Superior temporal gyrus (tissue), 1 donor: ENCODE data around the gene STX1A.

Source experiments
- DNase-seq: peaks from one replicate; pipeline ENCODE4 v3.0.0-alpha.2; 2016; ENCODE audit errors: extremely low spot score

STX1A gene

DNA sequence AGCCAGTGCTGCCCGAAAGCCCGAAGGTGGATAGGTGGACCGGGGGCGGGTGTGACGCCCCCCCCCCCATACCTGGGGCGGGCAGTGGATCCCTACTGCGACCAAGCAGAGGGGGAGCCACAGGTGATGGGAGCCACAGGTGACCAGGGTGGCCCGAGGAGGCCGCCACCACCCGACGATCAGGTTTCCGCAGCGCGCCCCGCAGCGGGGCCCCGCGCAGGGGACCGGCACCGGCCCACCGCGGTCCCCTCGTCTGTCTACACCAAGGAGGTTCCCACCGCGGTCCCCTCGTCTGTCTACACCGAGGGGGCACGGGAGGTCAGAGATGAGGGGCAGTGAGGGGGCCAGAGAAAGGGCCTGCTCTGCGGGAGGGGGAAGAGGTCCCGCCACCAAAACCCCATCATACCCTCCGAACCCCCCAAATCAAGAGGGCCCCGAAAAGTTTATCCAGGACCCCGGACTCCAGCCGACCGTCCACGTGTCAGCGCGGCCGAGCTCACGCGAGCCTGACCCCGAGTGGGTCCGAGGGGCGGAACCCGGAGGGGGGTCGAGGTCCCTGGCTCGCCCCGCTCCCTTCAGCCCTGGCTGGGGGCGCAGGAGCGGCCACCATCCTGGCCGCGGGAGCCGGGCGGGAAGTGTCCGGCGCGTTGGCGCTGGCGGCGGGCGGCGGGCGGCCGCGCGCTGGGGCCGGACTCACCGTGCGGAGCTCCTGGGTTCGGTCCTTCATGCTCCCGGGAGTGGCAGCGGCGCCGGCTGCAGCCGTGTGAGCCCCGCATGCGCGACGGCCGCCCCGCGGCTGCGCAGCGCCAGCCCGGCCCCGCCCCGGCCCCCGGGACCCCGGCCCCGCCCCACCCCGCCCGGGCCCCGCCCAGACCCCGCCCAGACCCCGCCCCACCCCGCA lies at the start of gene STX1A:
TSS of gene STX1A (minus strand) at position 765 of the 901 bp plus-strand sequence. CDS start at position 727, 38 bp downstream.
- DNase-seq = peak; percentile 48

DNA sequence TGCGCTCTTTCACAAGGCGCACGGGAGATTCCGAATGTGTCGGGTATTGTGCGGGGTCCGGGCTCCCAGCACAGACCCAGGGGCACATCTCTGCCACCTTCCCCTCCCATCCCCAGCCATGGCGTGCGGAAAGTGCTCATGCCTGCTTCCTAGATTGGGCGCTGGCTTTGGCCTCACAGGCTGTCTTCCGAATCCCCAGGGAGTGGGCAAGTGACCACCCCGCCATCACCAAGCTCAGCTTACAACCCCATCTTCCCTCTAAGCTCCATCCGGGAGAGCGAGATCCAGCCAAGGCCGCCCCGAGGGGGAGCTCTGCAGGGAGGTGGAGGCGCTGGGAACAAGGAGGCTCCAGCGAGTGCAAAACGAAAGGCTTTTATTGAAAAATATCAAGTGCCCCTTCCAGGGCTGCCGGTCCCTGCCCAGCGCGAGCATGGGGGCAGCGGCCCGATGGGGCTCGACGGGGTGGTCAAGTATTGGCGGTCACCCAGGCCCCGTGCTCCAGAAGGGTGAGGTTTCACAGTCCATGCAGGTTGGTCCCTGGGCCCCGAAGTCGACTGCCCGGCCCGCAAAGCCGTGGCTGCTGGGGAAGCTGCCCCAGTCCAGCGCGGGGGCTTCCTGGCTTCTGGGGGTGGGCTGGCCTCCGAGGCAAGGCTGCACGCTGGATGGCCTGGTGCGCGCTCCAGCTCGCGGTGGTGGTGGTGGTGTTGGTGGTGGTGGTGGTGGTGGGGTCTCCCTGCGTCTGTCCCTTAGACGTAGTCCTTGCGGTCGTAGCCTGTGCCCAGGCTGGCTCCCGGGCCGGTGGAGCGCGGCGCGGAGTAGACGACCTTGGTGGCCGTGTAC lies 49.4 kb upstream of the STX1A start:
- DNase-seq = no peak

DNA sequence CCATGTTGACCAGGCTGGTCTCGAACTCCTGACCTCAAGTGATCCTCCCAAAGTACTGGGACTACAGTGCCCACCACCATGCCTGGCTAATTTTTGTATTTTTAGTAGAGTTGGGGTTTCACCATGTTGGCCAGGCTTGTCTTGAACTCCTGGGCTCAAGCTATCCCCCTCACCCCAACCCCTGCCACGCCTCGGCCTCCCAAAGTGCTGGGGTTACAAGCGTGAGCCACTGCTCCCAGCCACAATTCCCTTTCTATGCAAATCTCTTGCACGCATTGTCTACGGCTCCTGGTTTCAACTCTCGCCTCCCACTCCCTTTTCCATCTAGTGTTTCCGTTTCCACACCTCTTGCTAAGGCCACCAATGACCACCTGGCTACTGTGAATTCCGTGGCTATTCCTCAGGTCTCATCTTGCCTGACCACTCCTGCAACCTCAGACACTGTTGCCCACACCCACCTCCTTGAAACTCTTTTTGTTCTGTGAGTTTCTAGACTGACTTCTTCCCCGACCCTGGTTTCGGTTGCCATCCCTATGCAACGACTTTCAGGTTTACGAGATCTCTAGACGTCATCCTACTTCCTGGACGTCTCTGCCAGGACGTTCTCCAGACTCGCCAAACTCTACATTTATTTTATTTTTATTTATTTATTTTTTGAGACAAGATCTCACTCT lies 47.2 kb upstream of the STX1A start:
- no peak for DNase-seq

DNA sequence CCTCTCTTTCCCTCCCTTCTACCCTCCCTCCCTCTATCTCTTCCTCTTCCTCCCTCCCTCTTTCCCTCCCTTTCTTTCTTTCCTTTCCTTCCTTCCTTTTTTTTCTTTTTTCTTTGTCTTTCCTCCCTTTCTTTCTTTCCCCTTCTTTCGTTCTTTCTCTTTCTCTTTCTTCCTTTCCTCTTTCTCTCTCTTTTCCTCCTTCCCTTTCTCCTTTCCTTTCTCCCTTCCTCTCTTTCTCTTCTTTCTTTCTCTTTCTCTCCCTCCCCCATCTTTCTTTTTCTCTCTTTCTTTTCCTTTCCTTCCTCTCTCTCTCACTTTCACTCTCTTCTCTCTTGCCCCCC lies 43.2 kb upstream of the STX1A start:
- no peak for DNase-seq

DNA sequence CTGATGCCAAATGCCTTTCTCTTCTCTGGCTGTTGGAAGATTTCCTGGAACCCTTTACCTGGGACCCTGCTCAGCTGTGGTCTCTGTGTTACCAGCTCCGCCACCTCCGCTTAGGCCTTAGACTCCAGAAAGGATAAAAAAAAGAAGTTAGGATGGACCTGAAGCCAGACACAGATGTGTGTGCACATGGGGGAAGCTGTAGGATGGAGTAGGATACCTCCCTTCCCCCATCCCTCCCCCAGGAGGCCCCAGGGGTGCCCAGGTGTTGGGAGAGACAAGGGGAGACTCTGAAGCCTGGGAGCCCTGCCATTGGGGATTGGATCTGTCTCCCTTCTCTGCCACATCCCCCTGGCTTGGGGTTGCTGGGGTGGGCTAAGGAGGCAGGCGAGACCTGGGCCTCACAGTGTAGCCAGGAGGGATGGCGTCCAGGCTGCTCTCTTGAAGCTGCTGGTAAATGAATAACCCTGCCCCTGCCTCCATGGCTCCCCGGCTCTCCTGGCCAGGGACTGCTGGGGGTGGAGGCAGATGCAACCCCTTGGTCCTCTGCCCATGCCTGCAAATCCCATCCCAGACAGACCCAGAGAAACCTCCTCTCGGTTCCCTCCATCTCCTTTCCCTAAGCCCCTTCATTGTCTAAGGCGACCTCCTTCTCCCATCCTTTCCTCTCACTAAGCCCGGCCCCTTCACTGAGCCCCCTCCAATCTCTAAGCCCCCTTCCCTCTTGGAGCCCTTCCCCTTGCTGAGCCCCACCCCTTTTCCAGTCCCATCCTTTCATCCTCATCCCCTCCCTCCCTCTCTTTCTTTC lies 42.6 kb upstream of the STX1A start:
- DNase-seq = no peak

DNA sequence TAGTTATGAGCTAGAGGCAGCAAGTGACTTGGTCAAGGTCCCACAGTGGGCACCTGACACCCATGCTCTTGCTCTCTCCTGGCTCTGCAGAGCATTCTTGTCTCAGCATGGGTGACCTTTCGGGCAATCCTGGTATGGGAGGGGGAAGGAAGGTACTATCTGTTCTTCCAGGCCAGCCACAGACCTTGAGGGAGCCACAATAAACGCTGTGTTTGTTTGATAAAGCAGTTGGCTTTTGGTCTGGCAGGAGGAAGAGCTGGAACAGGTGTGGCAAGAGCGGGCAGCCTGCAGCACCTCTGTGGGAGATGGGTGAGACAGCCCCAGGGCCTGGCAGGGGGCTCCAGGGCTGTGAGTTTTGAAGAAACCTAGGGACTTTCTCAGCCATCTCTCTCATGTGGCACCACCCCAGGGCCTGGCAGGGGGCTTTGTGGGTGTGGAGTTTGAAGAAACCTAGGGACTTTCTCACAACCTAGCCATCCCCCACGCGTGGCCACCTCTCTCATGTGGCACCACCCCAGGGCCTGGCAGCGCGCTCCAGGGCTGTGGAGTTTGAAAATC lies 39.2 kb upstream of the STX1A start:
- DNase-seq = no peak

DNA sequence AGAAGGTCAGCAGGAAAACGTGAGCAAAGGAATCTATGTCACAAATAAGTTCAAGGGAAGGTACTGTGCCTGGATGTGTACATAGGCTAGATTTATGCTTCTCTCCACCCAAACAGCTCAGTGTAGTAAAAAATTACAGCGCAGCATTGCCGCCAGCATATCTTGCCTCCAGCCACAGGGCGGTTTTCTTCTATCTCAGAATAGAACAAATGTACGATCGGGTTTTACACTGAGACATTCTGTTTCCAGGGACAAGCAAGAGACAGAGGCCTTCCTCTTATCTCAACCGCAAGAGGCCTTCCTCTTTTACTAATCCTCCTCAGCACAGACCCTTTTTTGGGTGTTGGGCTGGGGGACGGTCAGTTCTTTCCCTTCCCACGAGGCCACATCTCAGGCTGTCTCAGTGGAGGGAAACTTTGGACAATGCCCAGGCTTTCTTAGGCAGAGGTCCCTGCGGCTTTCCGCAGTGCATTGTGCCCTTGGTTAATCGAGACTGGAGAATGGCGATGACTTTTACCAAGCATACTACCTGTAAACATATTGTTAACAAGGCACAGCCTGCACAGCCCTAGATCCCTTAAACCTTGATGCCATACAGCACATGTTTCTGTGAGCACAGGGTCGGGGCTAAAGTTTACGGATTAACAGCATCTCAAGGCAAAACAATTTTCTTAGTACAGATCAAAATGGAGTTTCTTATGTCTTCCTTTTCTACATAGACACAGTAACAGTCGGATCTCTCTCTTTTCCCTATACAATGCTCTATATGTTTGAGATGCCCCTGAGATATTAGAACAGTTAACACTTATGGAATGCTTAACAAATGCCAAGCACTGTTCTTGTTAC lies 30.7 kb upstream of the STX1A start:
- no peak for DNase-seq

DNA sequence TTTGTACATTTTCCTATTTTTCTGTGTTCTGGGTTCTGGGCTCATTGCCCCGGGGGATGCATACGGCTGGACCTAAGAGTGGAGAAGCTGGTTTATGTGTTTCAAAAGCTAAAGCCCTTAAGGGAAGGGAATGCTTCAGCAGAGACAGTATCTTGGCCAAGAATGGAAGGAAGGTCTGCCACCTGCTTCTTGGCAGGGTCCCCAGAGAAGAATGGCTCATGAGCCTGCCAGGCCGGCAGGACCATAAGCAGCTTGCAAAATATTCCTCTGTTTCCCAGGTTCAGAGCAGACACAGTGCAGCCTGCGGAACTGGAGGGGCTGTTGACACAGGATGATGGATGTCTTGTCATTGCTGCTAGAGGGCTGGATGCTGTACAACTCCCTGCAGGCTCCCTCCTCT lies 26.9 kb upstream of the STX1A start:
- peak; percentile 24 for DNase-seq

DNA sequence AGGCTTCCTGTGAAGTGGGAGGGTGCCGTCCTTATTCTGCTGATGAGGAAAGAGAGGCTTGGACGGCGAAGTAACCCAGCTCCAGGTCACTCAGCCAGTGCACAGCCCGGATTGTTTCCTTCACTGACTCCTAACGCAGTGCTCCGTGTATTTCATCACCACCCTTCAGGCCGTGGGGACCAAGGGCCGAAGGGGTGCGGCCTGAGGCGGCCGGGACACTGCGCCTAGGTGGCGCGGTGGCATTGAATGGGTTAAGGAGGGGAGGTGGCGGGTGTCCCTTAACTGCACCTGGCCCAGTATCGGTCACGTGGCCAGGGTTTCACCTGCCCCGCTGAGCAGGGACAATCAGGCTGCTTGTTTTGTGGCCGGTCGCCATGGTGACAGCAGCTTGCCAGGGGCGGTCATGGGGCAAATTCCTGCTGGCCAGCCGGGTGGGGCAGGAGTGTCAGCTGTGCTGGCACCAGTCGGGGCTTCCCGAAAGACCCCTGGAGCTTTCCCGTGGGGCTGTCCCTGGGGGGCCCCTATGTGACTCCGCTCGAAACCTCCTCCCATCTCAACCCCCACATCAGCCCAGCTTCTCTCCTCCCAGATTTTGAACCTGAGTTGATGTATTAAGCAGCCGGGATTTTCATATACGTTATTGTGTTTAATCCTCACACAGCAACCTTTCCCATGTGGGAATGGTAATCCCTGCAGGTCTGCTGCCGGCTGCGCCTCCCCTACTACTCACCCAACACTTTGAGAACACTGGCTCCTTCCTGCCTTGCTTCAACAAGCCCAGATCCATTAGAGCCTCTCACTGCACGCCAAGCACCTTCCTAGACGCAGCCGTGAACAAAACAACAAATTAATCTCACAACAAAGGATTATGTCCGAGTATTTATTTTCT lies 23.5 kb upstream of the STX1A start:
- DNase-seq = no peak

DNA sequence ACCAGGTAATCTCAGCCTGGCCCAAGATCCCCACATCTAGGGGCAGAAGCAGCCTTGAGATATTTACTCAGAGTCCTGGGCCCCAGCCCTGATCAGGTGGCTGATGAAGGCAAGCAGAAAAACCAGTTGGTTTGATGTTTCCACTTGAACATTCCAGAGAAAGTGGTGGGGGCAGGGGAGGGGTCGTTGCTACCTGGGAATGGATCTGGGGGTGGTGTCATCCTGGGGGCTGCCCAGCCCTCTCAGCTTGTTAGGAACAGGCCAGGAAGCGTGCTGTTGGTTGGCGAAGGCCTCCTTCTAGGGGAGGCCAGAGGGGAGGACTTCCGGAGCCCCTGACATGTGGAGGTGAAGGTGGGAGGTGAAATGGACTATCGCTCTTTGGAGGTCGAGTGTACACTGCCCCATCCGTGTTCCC lies 22.9 kb upstream of the STX1A start:
- no peak for DNase-seq

DNA sequence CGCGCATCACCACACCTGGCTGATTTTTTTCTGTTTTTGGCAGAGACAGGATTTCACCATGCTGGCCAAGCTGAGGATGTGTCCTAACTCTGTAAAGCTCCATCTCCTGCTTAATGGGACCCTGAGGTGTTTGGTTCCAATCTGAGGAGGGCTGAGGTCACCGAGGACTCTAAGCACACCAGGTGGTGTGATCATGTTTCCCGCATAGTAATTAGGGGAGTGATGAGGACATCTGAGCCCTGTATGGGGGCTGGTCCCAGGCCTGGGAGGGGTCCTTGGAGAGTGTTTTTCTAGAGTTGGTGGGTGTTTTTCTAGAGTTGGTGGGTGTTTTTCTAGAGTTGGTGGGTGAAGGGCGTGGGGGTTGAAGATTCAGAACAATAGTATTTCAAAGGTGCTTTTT lies 22.1 kb upstream of the STX1A start:
- no peak for DNase-seq

DNA sequence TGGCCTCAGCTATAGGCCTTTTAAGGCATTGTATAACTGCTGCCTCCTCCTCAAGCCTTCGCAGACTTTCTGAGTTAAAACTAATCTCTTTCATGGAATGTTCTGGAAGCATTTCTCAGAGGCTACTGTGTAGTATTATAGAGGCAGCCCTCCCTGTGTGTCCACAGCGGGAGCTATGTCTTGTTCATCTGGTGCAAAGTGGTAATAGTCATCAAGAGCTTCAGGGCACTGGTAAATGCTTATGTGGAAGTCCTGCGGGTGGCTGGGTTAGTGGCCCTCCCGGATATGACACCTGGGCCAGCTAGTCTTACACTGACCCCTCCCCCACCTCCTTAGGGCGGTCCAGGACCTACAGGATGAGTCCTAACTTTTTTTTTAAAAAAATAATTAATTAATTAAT lies 21.3 kb upstream of the STX1A start:
- DNase-seq = no peak

DNA sequence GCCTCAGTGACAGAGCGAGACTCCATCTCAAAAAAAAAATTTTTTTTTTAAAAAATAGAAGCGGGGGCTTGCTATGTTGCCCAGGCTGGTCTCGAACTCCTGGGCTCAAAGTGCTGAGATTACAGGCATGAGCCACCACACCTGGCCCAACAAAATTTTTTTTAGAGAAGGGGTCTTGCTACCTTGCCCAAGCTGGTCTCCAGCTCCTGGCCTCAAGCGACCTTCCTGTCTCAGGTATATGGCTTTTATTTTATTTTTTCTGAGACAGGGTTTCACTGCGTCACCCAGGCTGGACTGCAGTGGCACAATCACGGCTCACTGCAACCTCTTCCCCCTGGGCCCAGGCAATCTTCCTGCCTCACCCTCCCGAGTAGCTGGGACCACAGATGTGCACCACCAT lies 20.7 kb upstream of the STX1A start:
- no peak for DNase-seq

DNA sequence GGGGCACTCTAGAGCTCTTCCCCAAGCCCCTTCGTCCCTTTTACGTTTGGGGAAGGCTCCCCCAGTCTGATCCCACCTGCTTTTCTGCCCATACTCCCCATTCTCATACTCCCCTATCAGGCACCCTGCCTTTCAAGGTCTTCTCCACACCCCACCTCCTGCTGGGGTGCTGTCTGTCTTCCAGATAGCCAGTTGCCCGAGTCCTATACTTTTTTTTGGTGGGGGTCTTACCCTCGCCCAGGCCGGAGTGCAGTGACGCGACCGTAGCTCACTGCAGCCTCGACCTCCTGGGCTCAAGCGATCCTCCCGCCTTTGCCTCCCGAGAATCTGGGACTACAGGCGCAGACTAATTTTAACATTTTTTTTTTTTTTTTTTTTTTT lies 19.9 kb upstream of the STX1A start:
- DNase-seq = no peak

DNA sequence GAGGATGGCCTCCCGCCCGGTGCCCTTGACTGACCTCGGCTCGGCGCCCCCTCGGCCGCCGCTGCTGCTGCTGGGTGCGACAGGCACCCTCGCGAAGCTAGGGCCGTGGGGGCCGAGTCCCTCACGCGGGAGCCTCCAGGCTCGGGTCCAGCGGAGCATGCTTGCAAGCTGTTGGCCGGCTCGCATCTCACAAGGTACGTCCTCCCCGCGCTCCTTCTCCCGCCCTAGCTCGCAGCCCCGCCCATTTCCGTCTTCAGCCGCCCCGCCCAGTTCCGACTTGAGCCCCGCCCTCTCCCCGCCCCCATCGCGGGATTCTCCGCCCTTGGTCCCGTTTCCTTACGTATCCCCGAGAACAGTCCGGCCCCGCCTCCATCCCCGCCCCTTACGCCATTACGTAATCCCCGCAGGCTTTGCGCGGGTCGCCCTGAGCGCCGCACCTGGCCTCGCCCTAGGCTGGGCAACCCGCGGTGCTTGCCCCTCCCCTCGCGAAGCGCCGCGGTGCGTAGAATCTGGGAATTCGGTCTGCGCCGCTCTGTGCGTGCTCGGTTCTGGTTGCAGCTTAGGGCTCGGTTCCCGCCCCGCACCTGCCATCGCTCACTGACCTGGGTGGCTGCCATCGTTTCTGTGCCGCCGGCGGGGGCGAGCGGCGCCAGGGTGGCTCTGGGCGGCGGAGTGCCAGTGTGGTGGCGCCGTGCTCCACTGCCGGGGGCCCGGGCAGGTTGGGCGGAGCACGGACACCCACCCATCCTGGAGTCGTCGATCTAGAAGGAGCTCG lies 19.3 kb upstream of the STX1A start, which contains the start of gene ABHD11:
TSS of gene ABHD11 (minus strand) at position 191 of the 775 bp plus-strand sequence. CDS start at position 159, 32 bp downstream.
- peak; percentile 89 for DNase-seq

DNA sequence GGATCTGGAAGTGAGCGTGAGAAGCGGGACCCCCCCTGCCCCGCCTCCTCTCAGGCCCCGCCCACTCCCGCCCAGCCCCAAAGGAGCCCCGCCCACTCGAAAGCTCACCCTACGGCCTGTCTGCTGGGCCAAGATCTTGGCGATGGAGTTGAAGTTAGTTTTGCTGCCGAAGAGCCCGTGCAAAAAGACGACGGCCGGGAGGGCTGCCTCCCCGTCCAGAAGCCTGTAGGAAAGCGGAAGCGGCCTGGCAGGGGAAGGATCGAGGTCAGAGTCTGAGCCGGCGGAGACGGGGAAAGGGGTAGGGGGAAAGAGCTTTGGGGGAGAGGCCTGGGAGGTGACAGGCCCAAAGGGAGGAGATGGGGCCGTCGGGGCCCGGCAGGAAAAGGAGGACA lies 18.7 kb upstream of the STX1A start:
- DNase-seq = no peak

DNA sequence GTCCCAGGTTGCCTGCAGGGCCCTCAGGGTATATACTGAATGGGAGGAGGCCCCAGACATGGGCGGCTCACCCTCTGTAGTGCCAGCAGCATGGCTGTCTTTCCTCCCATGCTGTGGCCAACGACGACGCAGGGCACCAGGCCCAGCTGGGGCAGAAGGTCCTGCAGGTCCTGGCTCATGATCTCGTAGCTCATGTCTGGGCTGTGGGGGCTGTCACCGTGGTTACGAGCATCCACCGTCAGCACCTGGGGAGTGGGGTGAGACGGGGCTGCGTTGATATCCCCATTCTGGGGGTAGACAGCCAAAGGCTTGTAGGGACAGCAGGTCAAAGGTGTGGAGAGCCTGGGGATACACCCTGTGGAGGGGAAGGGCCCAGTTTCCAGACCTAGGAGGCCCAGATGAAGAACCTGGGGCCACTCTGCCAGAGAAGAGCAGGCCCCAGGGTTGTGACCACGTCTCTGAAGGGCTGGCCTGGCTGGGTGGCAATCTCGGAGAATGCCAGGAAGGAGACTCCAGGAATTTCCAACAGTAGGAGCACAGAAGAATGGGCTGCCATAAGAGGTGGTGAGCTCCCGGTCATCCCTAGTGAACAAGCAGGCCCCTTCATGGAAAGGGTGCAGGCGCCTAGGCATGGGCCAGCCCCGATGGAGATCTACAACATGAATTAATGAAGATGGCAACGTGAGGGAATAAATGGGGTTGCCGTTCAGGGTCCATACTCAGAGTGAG lies 18.2 kb upstream of the STX1A start:
- no peak for DNase-seq

DNA sequence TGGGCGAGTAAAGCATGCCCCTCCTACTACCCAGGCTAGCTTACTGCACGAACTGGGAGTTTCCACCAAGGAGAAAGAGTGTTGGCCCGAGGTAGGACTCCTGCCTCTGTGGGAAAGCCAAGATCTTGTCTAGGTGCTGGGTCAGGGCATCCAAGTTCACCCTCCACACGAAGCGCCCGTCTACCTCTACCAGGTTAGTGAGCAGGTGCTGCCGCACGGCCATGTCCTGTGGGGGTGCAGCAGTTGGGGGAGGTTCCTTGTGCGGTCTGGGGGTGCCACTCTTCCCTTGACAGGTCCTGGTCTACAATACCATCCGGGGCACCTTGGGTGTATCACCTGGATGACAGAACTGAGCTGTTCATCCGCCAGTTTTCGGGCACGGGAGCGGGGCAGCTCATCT lies 17.4 kb upstream of the STX1A start:
- DNase-seq = no peak
